Measurements from ENCODE around the gene RAD51B.

- TF ChIP-seq CTCF (conservative IDR thresholded peaks at IDR 0.05) (no peak), ZFX (IDR thresholded peaks at IDR 0.05) (no peak)
Measured at GRCh38 chr14:68701001-68701741, 881.6 kb downstream of the RAD51B start.

All from C4-2B (cell line).